Measurements from ENCODE around the gene ARL13A. TPM values are rescaled to one million over a fixed set of nuclear protein-coding genes. Genes with fewer than 3 reads are reported as not detected.
"Not testable (repeated sequence)": the region's sequence is repeated elsewhere in the genome, so short reads cannot be mapped to it uniquely, and the experiment has no call there.

ARL13A gene
- total RNA-seq, 1 donor from 2014 or later: not detected

- H3K9me3 ChIP-seq: no peaks in the 10 kb centered on the region
- no peaks in the 10 kb centered on the region for H3K27me3 ChIP-seq
- no peak for DNase-seq (ENCODE audit: extremely low spot score in 2 of 2)
- H3K4me3 ChIP-seq: no peak overlapping the region
- no peak for TF ChIP-seq POLR2A (IDR thresholded peaks at IDR 0.05)
- no peak for TF ChIP-seq POLR2AphosphoS5 (IDR thresholded peaks at IDR 0.05; ENCODE audit: insufficient read depth in 1 of 2, low read depth in 1 of 2)
- TF ChIP-seq CTCF (IDR thresholded peaks at IDR 0.05): no peak
- H3K27ac ChIP-seq: no peak overlapping the region
- H3K4me1 ChIP-seq: no peaks in the 10 kb centered on the region
- H3K36me3 ChIP-seq: no peaks in the 10 kb centered on the region
- intact Hi-C loops (cut with DNase I): no loop called here
These were observed 15.3 kb downstream of the ARL13A start for GRCh38 chrX:100984818-100985217.

- Histone ChIP-seq H3K27me3 (no peaks in the 10 kb centered on the region), H3K36me3 (no peaks in the 10 kb centered on the region), H3K4me3 (no peak overlapping the region), H3K27ac (no peak overlapping the region), H3K9me3 (no peaks in the 10 kb centered on the region), H3K4me1 (no peaks in the 10 kb centered on the region)
- TF ChIP-seq POLR2A (IDR thresholded peaks at IDR 0.05): no peak
- no peak for DNase-seq (ENCODE audit: extremely low spot score in 2 of 2)
- intact Hi-C loops (cut with DNase I): no loop called here
These were observed 20.6 kb downstream of the ARL13A start for GRCh38 chrX:100990139-100990538.

- H3K4me1 ChIP-seq: no peaks in the 10 kb centered on the region
- no peaks in the 10 kb centered on the region for H3K36me3 ChIP-seq
- no peak for TF ChIP-seq POLR2A (IDR thresholded peaks at IDR 0.05)
- TF ChIP-seq POLR2AphosphoS5 (IDR thresholded peaks at IDR 0.05; ENCODE audit: insufficient read depth in 1 of 2, low read depth in 1 of 2): no peak
- no peak for TF ChIP-seq CTCF (IDR thresholded peaks at IDR 0.05)
- intact Hi-C loops (cut with DNase I): no loop called here
- H3K27me3 ChIP-seq: no peaks in the 10 kb centered on the region
- H3K4me3 ChIP-seq: no peak overlapping the region
- H3K9me3 ChIP-seq: no peaks in the 10 kb centered on the region
- DNase-seq (ENCODE audit: extremely low spot score in 2 of 2): no peak
- no peak overlapping the region for H3K27ac ChIP-seq
These were observed 25.1 kb downstream of the ARL13A start for GRCh38 chrX:100994352-100995281.

GRCh38 chrX:100995469-100995868 lies 26.0 kb downstream of the ARL13A start:
- Histone ChIP-seq H3K27me3 (no peaks in the 10 kb centered on the region), H3K4me3 (no peak overlapping the region), H3K27ac (no peak overlapping the region), H3K4me1 (no peaks in the 10 kb centered on the region), H3K9me3 (no peaks in the 10 kb centered on the region), H3K36me3 (no peaks in the 10 kb centered on the region)
- no peak for TF ChIP-seq POLR2AphosphoS5 (IDR thresholded peaks at IDR 0.05; ENCODE audit: insufficient read depth in 1 of 2, low read depth in 1 of 2)
- intact Hi-C loops (cut with DNase I): no loop called here
- DNase-seq (ENCODE audit: extremely low spot score in 2 of 2): no peak

- intact Hi-C loops (cut with DNase I): no loop called here
- no peak for DNase-seq (ENCODE audit: extremely low spot score in 2 of 2)
- H3K36me3 ChIP-seq: no peaks in the 10 kb centered on the region
- H3K4me3 ChIP-seq: no peak overlapping the region
- H3K4me1 ChIP-seq: no peaks in the 10 kb centered on the region
- no peak overlapping the region for H3K27ac ChIP-seq
- no peaks in the 10 kb centered on the region for H3K9me3 ChIP-seq
- H3K27me3 ChIP-seq: no peaks in the 10 kb centered on the region
- TF ChIP-seq CTCF (IDR thresholded peaks at IDR 0.05) (no peak), POLR2A (IDR thresholded peaks at IDR 0.05) (no peak), POLR2AphosphoS5 (IDR thresholded peaks at IDR 0.05; ENCODE audit: insufficient read depth in 1 of 2, low read depth in 1 of 2) (no peak)
These were observed 29.9 kb downstream of the ARL13A start for GRCh38 chrX:100999451-100999850.

- Histone ChIP-seq H3K4me1 (no peaks in the 10 kb centered on the region), H3K27me3 (no peaks in the 10 kb centered on the region), H3K9me3 (no peaks in the 10 kb centered on the region), H3K36me3 (peaks cover 0 to 27% of the 10 kb centered on the region in 2 donors), H3K4me3 (no peak overlapping the region), H3K27ac (no peak overlapping the region)
- TF ChIP-seq POLR2A (IDR thresholded peaks at IDR 0.05): no peak
- DNase-seq (ENCODE audit: extremely low spot score in 2 of 2): no peak
- intact Hi-C loops (cut with DNase I): no loop called here
These were observed 39.6 kb downstream of the ARL13A start for GRCh38 chrX:101009090-101009489.

GRCh38 chrX:101012031-101012430 lies 42.5 kb downstream of the ARL13A start:
- H3K9me3 ChIP-seq; DNase-seq (ENCODE audit: extremely low spot score in 2 of 2); H3K4me3 ChIP-seq; intact Hi-C loops (cut with DNase I); H3K27ac ChIP-seq; H3K27me3 ChIP-seq; H3K4me1 ChIP-seq: not testable (repeated sequence)
- peaks cover 0 to 26% of the 10 kb centered on the region in 2 donors for H3K36me3 ChIP-seq
